ENCODE measurements around the gene TMEM106B.

- TF ChIP-seq, protein P1, sequence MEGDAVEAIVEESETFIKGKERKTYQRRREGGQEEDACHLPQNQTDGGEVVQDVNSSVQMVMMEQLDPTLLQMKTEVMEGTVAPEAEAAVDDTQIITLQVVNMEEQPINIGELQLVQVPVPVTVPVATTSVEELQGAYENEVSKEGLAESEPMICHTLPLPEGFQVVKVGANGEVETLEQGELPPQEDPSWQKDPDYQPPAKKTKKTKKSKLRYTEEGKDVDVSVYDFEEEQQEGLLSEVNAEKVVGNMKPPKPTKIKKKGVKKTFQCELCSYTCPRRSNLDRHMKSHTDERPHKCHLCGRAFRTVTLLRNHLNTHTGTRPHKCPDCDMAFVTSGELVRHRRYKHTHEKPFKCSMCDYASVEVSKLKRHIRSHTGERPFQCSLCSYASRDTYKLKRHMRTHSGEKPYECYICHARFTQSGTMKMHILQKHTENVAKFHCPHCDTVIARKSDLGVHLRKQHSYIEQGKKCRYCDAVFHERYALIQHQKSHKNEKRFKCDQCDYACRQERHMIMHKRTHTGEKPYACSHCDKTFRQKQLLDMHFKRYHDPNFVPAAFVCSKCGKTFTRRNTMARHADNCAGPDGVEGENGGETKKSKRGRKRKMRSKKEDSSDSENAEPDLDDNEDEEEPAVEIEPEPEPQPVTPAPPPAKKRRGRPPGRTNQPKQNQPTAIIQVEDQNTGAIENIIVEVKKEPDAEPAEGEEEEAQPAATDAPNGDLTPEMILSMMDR (IDR thresholded peaks at IDR 0.05): no peak
- no peak for TF ChIP-seq POLR2A (IDR thresholded peaks at IDR 0.05)
Observed at GRCh38 chr7:12257582-12257981, 46.5 kb downstream of the TMEM106B start.
